Upper lobe of right lung (tissue), 1 donor: ENCODE results near the gene KDM2B. TPM values are rescaled to one million over a fixed set of nuclear protein-coding genes. Genes with fewer than 3 reads are reported as not detected.

Experiments used
- ATAC-seq: fragments of 200-7000 bp; cut with Tn5 transposase; one replicate; pipeline ENCODE4 v1.9.1; 2020; ENCODE audit warnings: mild to moderate bottlenecking, moderate library complexity
- DNase-seq: peaks from one replicate; pipeline ENCODE4 v3.0.0-alpha.2; 2020
- H3K27ac ChIP-seq: fragments of 200-600 bp; one replicate; pipeline ENCODE4 v1.8.0; 2022
- H3K27me3 ChIP-seq: fragments of 200-600 bp; one replicate; pipeline ENCODE4 v1.8.0; 2022; ENCODE audit warnings: mild to moderate bottlenecking
- H3K36me3 ChIP-seq: fragments of 200-600 bp; one replicate; pipeline ENCODE4 v1.8.0; 2022
- H3K4me1 ChIP-seq: fragments of 200-600 bp; one replicate; pipeline ENCODE4 v1.8.0; 2022
- H3K4me3 ChIP-seq: fragments of 200-600 bp; one replicate; pipeline ENCODE4 v1.8.0; 2022; ENCODE audit warnings: mild to moderate bottlenecking
- H3K9me3 ChIP-seq: fragments of 200-600 bp; one replicate; pipeline ENCODE4 v1.8.0; 2022
- CTCF ChIP-seq: fragments of 200-600 bp; IDR thresholded peaks from one replicate; pipeline ENCODE4 v1.8.0; 2022; ENCODE audit warnings: antibody characterized with exemption
- intact Hi-C: fragments of 100-400 bp; cut with DNase I; formaldehyde crosslinking; loops from one replicate; pipeline ENCODE4 v1.11.0; 2022
- total RNA-seq: library from RNA; stranded (reverse); fragmentation: NEBNext Ultra II Directional; extraction: Animal tissue kit (Norgen Biotek cat#: 25700); gene quantifications from one replicate; pipeline ENCODE4 v1.2.1, GENCODE V29; 2021
- donor health status: DM: no; HTN: yes; CAD: no; lungs with severe emphysema.

KDM2B gene
- total RNA-seq, 1 donor from 2014 or later = 35.4 TPM

- peak; percentile 93 for ATAC-seq
- intact Hi-C loops = loop anchor here (10.0 kb wide), 1 partner anchor 109 kb away; no protein-coding TSS in a partner anchor
- peak; percentile 78 for TF ChIP-seq CTCF
- H3K36me3 ChIP-seq = peaks cover 47% of the 10 kb centered on the region
- no peak overlapping the region for H3K27ac ChIP-seq
- DNase-seq = peak; percentile 90
- no peak overlapping the region for H3K4me3 ChIP-seq
- no peaks in the 10 kb centered on the region for H3K9me3 ChIP-seq
- H3K27me3 ChIP-seq = no peaks in the 10 kb centered on the region
- H3K4me1 ChIP-seq = no peaks in the 10 kb centered on the region
Observed at GRCh38 chr12:121443193-121443870, 137.5 kb downstream of the KDM2B start.

- Histone ChIP-seq H3K27me3 (no peaks in the 10 kb centered on the region), H3K9me3 (no peaks in the 10 kb centered on the region), H3K4me3 (no peak overlapping the region), H3K36me3 (peaks cover 48% of the 10 kb centered on the region), H3K4me1 (no peaks in the 10 kb centered on the region), H3K27ac (no peak overlapping the region)
- ATAC-seq (no peak), DNase-seq (peak; percentile 64)
- intact Hi-C loops = loop anchor here (10.0 kb wide), 1 partner anchor 107 kb away; no protein-coding TSS in a partner anchor
- no peak for TF ChIP-seq CTCF
Observed at GRCh38 chr12:121442028-121442948, 138.5 kb downstream of the KDM2B start.

GRCh38 chr12:121441555-121441954 lies 139.3 kb downstream of the KDM2B start:
- no peaks in the 10 kb centered on the region for H3K9me3 ChIP-seq
- H3K4me3 ChIP-seq = no peak overlapping the region
- H3K4me1 ChIP-seq = no peaks in the 10 kb centered on the region
- intact Hi-C loops = loop anchor here (10.0 kb wide), 1 partner anchor 107 kb away; no protein-coding TSS in a partner anchor
- H3K27me3 ChIP-seq = no peaks in the 10 kb centered on the region
- DNase-seq (no peak), ATAC-seq (no peak)
- H3K27ac ChIP-seq = no peak overlapping the region
- TF ChIP-seq CTCF = peak; percentile 21
- H3K36me3 ChIP-seq = peaks cover 48% of the 10 kb centered on the region

- H3K36me3 ChIP-seq = peaks cover 52% of the 10 kb centered on the region
- no peak overlapping the region for H3K27ac ChIP-seq
- no peaks in the 10 kb centered on the region for H3K27me3 ChIP-seq
- DNase-seq (no peak), ATAC-seq (no peak)
- no peak for TF ChIP-seq CTCF
- H3K9me3 ChIP-seq = no peaks in the 10 kb centered on the region
- no peaks in the 10 kb centered on the region for H3K4me1 ChIP-seq
- intact Hi-C loops = loop anchor here (10.0 kb wide), 1 partner anchor 106 kb away; no protein-coding TSS in a partner anchor
- H3K4me3 ChIP-seq = no peak overlapping the region
Observed at GRCh38 chr12:121440768-121441167, 140.1 kb downstream of the KDM2B start.

GRCh38 chr12:121439715-121440114 lies 141.1 kb downstream of the KDM2B start:
- DNase-seq = no peak
- Histone ChIP-seq H3K4me1 (no peaks in the 10 kb centered on the region), H3K27ac (no peak overlapping the region), H3K4me3 (no peak overlapping the region), H3K36me3 (peaks cover 62% of the 10 kb centered on the region), H3K9me3 (no peaks in the 10 kb centered on the region), H3K27me3 (no peaks in the 10 kb centered on the region)
- no peak for TF ChIP-seq CTCF
- no peak for ATAC-seq
- intact Hi-C loops = loop anchor here (10.0 kb wide), 1 partner anchor 105 kb away; no protein-coding TSS in a partner anchor
